Esophagus muscularis mucosa (tissue), 4 donors: ENCODE measurements around the gene DROSHA. TPM values are rescaled to one million over a fixed set of nuclear protein-coding genes. Genes with fewer than 3 reads are reported as not detected.

Experiments
- DNase-seq: peaks from one replicate; pipeline ENCODE4 v3.0.0-alpha.2; 2017; ENCODE audit errors: extremely low spot score
- H3K27ac ChIP-seq, 4 donors: fragments of 200-600 bp; sonication (generic); replicated peaks in 1 of 4; 1 replicate in 3 of 4; 2 replicates in 1 of 4; pipeline ENCODE4 v1.5.1; 2016 to 2019; ENCODE audit warnings: mild to moderate bottlenecking in 1 of 4
- H3K27me3 ChIP-seq, 4 donors: fragments of 200-600 bp; sonication (generic); one replicate each; pipeline versions ENCODE4 v1.5.1 to v1.6.0; 2016 to 2019
- H3K36me3 ChIP-seq, 4 donors: fragments of 200-600 bp; sonication (generic); one replicate each; pipeline ENCODE4 v1.5.1; 2016 to 2019
- H3K4me1 ChIP-seq, 4 donors: fragments of 200-600 bp; sonication (generic); one replicate each; pipeline ENCODE4 v1.5.1; 2016 to 2019
- H3K4me3 ChIP-seq, 4 donors: fragments of 200-600 bp; sonication (generic); 1 replicate in 2 of 4; 2 replicates in 2 of 4; pipeline ENCODE4 v1.5.1; 2016 to 2019; ENCODE audit warnings: mild to moderate bottlenecking in 4 of 4, moderate library complexity in 1 of 4
- H3K9me3 ChIP-seq, 4 donors: fragments of 200-600 bp; sonication (generic); 1 replicate in 3 of 4; 2 replicates in 1 of 4; pipeline ENCODE4 v1.5.1; 2016 to 2019
- CTCF ChIP-seq, 3 experiments: fragments of 200-600 bp in 2 of 3; fragments of 450-650 bp in 1 of 3; sonication (generic) in 2 of 3; IDR thresholded peaks; one replicate each; pipeline ENCODE4 v1.5.1; 2017 to 2019; ENCODE audit warnings: antibody characterized with exemption in 3 of 3, mild to moderate bottlenecking in 2 of 3, moderate library complexity in 1 of 3
- EP300 ChIP-seq: sonication (generic); formaldehyde crosslinking; IDR thresholded peaks from one replicate; pipeline ENCODE4 v1.6.1; 2017; ENCODE audit warnings: antibody characterized with exemption
- POLR2A ChIP-seq: fragments of 450-650 bp; IDR thresholded peaks from one replicate; pipeline ENCODE4 v1.6.1; 2017; ENCODE audit warnings: antibody characterized with exemption, moderate library complexity, mild to moderate bottlenecking, low read depth
- POLR2AphosphoS5 ChIP-seq, 2 donors: sonication (generic); formaldehyde crosslinking; IDR thresholded peaks; one replicate each; pipeline ENCODE4 v1.6.1; 2017; ENCODE audit warnings: antibody characterized with exemption in 2 of 2
- WGBS: methylation state at CpG from one replicate; pipeline ENCODE4 v1.1.5; 2018; 5-methylcytosine and 5-hydroxymethylcytosine counted together
- intact Hi-C: fragments of 100-400 bp; cut with DNase I; formaldehyde crosslinking; loops from one replicate; pipeline ENCODE4 v1.15.1; 2023
- total RNA-seq, 4 donors: library from RNA; depleted of rRNA; stranded (reverse); fragments of >200 nt; gene quantifications; one replicate each; pipeline versions ENCODE4 v1.1.0 to v1.2.1, GENCODE V29; 2016

The DROSHA gene
- total RNA-seq, 4 donors from 2014 or later, result 27.5 to 47.0 (median 36.6) TPM

DNA sequence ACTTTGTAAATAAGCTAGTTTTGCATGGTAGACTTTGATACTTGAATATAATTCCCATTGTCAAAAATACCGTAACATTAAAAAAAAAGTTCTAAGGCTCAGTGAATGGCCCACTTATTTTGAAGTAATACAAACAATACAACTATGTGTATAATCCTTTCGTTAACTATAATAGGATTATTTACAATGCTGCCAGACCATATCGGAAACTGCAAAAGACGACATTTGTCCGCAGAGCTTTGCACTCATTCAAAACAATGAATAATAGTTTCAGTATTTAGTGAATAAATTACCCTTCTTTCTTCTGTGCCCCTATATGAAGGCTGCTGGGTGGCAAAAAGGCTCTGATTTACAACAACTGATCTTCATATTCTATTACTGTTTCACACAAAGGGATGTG, 121.8 kb downstream of the DROSHA start:
- H3K36me3 ChIP-seq, result peaks cover 22 to 81% (median 46%) of the 10 kb centered on the region in 4 donors
- H3K9me3 ChIP-seq, result no peaks in the 10 kb centered on the region
- TF ChIP-seq CTCF (IDR thresholded peaks at IDR 0.05) (no peak), POLR2A (no peak)
- H3K4me3 ChIP-seq, result no peak overlapping the region
- peaks cover 0 to 4% (median 0%) of the 10 kb centered on the region in 4 donors for H3K4me1 ChIP-seq
- intact Hi-C loops, result no loop called here
- H3K27me3 ChIP-seq, result no peaks in the 10 kb centered on the region
- DNase-seq, result no peak
- H3K27ac ChIP-seq, result no peak overlapping the region
- WGBS, result 95% methylated on average over 5 of the region's 5 CpGs

DNA sequence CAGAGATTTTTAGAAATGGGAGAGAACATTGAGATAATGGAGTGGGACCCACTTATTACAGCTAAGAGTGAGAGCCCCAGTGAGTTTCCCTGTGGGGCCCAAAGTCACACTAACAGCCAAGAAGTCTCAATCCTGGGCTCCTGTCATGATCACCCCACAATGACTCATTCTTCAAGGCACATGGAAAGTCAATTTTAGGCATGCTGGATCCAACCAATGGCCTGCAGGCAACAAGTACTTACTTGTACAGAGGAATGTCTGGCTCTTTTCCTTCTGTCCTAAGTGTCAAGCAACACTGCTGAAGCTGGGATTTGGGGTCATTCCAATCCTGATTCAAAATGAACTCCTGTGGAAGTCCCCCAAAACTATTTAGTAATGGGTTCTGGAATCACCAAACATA, 123.1 kb downstream of the DROSHA start:
- Histone ChIP-seq H3K27ac (no peak overlapping the region), H3K36me3 (peaks cover 32 to 82% (median 55%) of the 10 kb centered on the region in 4 donors), H3K27me3 (no peaks in the 10 kb centered on the region), H3K4me1 (peaks cover 0 to 4% (median 0%) of the 10 kb centered on the region in 4 donors), H3K9me3 (no peaks in the 10 kb centered on the region), H3K4me3 (no peak overlapping the region)
- TF ChIP-seq CTCF (IDR thresholded peaks at IDR 0.05) (no peak), POLR2A (no peak), EP300 (no peak), POLR2AphosphoS5 (IDR thresholded peaks at IDR 0.05) (no peak)
- intact Hi-C loops, result no loop called here
- no peak for DNase-seq

DNA sequence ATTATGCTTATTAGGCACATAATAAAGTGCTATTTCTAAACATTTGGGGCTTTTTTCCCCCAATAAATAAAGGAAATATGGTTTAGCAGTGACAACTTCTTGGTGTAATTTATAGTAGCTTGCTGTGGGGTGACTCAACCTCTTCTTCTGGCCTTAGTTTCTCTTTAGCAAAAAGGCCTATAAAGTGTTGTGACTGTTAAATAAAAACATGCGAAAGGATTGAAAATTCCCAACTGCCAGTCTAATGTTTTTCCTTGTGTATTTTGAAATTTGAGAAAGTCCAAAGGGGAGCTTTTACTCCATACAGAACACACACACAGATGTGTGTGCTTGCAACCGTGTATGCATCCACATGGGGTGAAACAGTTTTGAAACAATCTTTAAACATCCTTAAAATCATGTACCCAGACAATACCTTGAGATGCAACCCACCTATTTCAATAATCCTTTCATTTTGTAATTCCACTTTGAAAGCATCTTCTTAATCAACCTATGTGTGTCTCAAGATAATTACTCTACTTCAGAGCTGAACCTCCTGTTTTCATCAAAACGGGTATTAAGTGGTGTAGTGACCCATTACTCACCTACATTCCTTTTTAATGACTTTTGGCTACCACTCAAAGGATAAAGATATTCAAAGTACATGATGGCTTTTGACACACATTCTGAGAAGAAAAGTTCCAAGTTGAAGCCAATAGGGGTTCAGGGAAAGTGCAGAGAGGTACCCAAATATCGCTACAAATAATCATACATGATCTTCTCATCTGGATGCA, 123.8 kb downstream of the DROSHA start:
- peaks cover 0 to 4% (median 0%) of the 10 kb centered on the region in 4 donors for H3K4me1 ChIP-seq
- H3K27me3 ChIP-seq, result no peaks in the 10 kb centered on the region
- peaks cover 29 to 75% (median 53%) of the 10 kb centered on the region in 4 donors for H3K36me3 ChIP-seq
- intact Hi-C loops, result no loop called here
- H3K4me3 ChIP-seq, result no peak overlapping the region
- 84% methylated on average over 4 of the region's 4 CpGs for WGBS
- no peak overlapping the region for H3K27ac ChIP-seq
- H3K9me3 ChIP-seq, result no peaks in the 10 kb centered on the region
- TF ChIP-seq POLR2AphosphoS5 (IDR thresholded peaks at IDR 0.05), result no peak
- TF ChIP-seq CTCF (IDR thresholded peaks at IDR 0.05), result no peak
- TF ChIP-seq EP300, result no peak
- no peak for TF ChIP-seq POLR2A
- no peak for DNase-seq

- Histone ChIP-seq H3K4me1 (peaks cover 0 to 4% (median 0%) of the 10 kb centered on the region in 4 donors), H3K36me3 (peaks cover 35 to 80% (median 60%) of the 10 kb centered on the region in 4 donors), H3K4me3 (no peak overlapping the region), H3K27ac (no peak overlapping the region), H3K9me3 (no peaks in the 10 kb centered on the region), H3K27me3 (no peaks in the 10 kb centered on the region)
- TF ChIP-seq POLR2AphosphoS5 (IDR thresholded peaks at IDR 0.05), result no peak
- no peak for TF ChIP-seq POLR2A
- TF ChIP-seq CTCF (IDR thresholded peaks at IDR 0.05), result no peak
- TF ChIP-seq EP300, result no peak
- no peak for DNase-seq
- 81% methylated on average over 3 of the region's 3 CpGs for WGBS
- intact Hi-C loops, result no loop called here
Observed at GRCh38 chr5:31404325-31404724, 127.6 kb downstream of the DROSHA start.
